Adipocyte (in vitro differentiated cells): ENCODE results near the gene DNAH14.
"Not testable (repeated sequence)": the region's sequence is repeated elsewhere in the genome, so short reads cannot be mapped to it uniquely, and the experiment has no call there.

Experiments used
- DNase-seq: peaks from one replicate; pipeline ENCODE4 v3.0.0-alpha.2; 2015; ENCODE audit warnings: low read depth
- H3K27me3 ChIP-seq: replicated peaks from 2 replicates; pipeline ENCODE4 v1.7.0; 2013; ENCODE audit warnings: mild to moderate bottlenecking, low read length, moderate library complexity; ENCODE audit not compliant: control insufficient read depth, insufficient read depth
- H3K36me3 ChIP-seq: 2 replicates; pipeline ENCODE4 v1.7.0; 2013; ENCODE audit warnings: low read length, mild to moderate bottlenecking, moderate library complexity; ENCODE audit not compliant: control insufficient read depth, insufficient read depth, severe bottlenecking
- H3K4me1 ChIP-seq: 2 replicates; pipeline ENCODE4 v1.7.0; 2013; ENCODE audit warnings: mild to moderate bottlenecking, low read length, moderate library complexity; ENCODE audit not compliant: control insufficient read depth, insufficient read depth
- H3K4me3 ChIP-seq: 2 replicates; pipeline ENCODE4 v1.7.0; 2013; ENCODE audit warnings: mild to moderate bottlenecking, low read length, moderate library complexity
- H3K9ac ChIP-seq: 2 replicates; pipeline ENCODE4 v1.7.0; 2013; ENCODE audit warnings: mild to moderate bottlenecking, low read length, moderate library complexity
- H3K9me3 ChIP-seq: 2 replicates; pipeline ENCODE4 v1.7.0; 2013; ENCODE audit warnings: mild to moderate bottlenecking, low read length, moderate library complexity; ENCODE audit not compliant: control insufficient read depth

Gene DNAH14

DNA sequence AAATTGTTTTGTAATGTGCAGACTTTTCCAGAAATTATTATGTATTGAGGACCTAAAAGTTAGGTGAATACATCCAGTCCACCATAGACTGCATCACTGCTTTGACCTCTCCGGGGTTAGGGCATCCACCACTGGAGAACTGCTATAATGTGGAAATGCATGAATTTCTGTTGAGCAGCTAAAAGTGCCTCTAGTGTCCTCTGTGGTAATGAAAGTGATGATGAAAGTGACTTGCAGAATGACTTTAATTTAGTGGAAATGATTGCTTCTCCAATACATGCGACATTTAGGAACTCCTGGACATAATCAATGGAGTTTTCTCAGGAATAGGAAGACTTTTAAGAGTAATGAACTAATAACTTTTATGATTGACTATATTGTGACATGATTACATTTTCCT, 327.6 kb downstream of the DNAH14 start:
- H3K9me3 ChIP-seq: peaks cover 11% of the 10 kb centered on the region
- no peaks in the 10 kb centered on the region for H3K36me3 ChIP-seq
- H3K27me3 ChIP-seq: no peaks in the 10 kb centered on the region
- no peaks in the 10 kb centered on the region for H3K4me1 ChIP-seq
- no peak for DNase-seq
- no peak overlapping the region for H3K4me3 ChIP-seq
- H3K9ac ChIP-seq: no peak overlapping the region

DNA sequence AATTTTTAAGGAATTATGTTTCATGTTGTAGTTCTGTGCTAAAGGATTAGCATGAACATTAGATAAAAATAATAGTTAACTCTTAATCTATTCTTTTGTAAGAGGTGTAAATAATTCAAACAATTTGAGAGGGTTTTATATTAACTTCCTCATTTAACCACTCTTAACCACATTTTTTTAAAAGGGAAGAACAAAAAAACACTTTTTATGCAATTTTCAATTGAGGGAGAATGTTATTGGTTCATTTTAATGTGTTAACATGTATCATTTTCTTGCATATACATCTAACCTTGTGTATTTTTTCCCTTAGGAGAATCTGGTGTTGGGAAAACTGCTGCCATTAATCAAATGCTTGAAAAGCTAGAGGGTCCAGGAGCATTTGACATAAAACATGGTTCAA, 329.3 kb downstream of the DNAH14 start:
- DNase-seq: no peak
- H3K9ac ChIP-seq: no peak overlapping the region
- peaks cover 11% of the 10 kb centered on the region for H3K9me3 ChIP-seq
- no peaks in the 10 kb centered on the region for H3K36me3 ChIP-seq
- no peaks in the 10 kb centered on the region for H3K4me1 ChIP-seq
- no peaks in the 10 kb centered on the region for H3K27me3 ChIP-seq
- no peak overlapping the region for H3K4me3 ChIP-seq

DNA sequence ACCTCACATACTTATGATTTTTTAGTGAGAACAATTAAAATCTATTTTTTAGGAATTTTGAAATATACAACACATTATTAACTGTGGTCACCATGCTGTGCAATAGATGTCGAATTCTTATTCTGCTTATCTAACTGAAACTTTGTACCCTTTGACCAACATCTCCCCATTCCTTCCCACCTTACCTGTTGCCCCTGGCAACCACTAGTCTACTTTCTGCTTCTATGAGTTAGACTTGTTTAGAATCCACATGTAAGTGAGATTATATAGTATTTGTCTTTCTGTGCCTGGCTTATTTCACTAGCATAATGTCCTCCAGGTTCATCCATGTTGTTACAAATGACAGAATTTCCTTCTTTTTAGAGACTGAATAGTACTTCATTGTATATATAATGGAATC, 330.1 kb downstream of the DNAH14 start:
- DNase-seq: no peak
- no peaks in the 10 kb centered on the region for H3K4me1 ChIP-seq
- H3K27me3 ChIP-seq: no peaks in the 10 kb centered on the region
- H3K36me3 ChIP-seq: no peaks in the 10 kb centered on the region
- no peak overlapping the region for H3K9ac ChIP-seq
- peaks cover 11% of the 10 kb centered on the region for H3K9me3 ChIP-seq
- no peak overlapping the region for H3K4me3 ChIP-seq

- no peaks in the 10 kb centered on the region for H3K4me1 ChIP-seq
- H3K4me3 ChIP-seq: no peak overlapping the region
- no peak for DNase-seq
- H3K36me3 ChIP-seq: no peaks in the 10 kb centered on the region
- H3K9me3 ChIP-seq: peaks cover 6% of the 10 kb centered on the region
- H3K27me3 ChIP-seq: no peaks in the 10 kb centered on the region
- no peak overlapping the region for H3K9ac ChIP-seq
These were observed 330.8 kb downstream of the DNAH14 start for GRCh38 chr1:225260319-225260718.

DNA sequence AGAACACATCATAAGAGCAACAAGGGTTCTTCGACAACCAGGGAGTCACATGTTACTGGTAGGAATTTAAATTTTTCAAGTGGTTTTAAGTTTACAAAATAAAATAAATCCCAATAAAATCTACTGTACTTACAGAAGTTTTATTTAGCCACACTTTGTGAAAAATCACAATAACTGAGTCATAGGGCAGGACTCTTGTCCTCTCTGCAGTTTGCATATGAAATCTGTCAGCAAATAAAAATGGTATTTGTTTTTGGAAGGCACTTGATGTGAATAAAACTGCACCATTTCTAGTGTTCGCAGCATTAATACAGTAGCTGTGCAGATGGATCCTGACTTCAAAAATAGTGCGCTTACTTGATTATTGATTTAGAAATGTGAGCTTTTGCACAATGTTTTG, 348.0 kb downstream of the DNAH14 start:
- no peaks in the 10 kb centered on the region for H3K36me3 ChIP-seq
- H3K4me3 ChIP-seq: no peak overlapping the region
- no peak overlapping the region for H3K9ac ChIP-seq
- H3K9me3 ChIP-seq: peaks cover 9% of the 10 kb centered on the region
- H3K4me1 ChIP-seq: no peaks in the 10 kb centered on the region
- H3K27me3 ChIP-seq: no peaks in the 10 kb centered on the region
- DNase-seq: no peak

DNA sequence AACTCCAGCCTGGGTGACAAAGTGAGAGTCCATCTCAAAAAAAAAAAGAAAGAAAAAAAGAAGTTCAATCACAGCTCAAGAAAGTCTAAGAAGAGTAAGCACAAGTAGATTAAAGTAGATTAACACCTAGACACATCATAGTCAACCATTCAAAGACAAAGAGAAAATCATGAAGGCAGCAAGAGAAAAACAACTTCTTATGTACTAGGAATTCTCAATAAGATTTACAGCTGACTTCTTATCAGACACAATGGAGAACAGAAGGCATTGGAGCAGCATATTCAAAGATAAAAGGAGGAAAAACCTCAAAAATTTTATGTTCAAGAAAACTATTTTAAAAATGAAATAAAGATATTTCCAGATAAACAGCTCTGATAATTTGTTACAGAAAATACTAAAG, 351.1 kb downstream of the DNAH14 start:
- Histone ChIP-seq H3K36me3 (no peaks in the 10 kb centered on the region), H3K4me3 (no peak overlapping the region), H3K9me3 (peaks cover 9% of the 10 kb centered on the region), H3K9ac (no peak overlapping the region), H3K27me3 (no peaks in the 10 kb centered on the region), H3K4me1 (no peaks in the 10 kb centered on the region)
- DNase-seq: no peak

DNA sequence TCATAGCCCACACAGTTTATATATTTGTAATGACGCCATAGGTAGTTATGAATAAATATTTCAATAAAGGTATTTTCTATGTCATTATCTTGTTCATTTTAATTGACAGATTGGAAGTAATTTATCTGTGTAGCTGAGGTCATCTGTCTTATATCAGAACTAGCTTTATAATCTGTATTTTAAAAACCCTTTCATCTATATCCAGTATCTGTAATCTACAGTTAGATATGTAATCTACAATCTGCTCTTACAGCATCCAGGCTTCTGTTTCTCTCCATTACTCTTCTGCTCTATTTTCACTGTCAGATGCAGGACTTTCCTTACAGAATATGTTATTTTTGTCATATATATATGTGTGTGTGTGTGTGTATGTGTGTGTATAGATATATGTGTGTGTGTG, 360.8 kb downstream of the DNAH14 start:
- no peaks in the 10 kb centered on the region for H3K4me1 ChIP-seq
- no peaks in the 10 kb centered on the region for H3K27me3 ChIP-seq

GRCh38 chr1:225299624-225300023, 370.1 kb downstream of the DNAH14 start:
- Histone ChIP-seq H3K4me3 (no peak overlapping the region), H3K9ac (no peak overlapping the region), H3K4me1 (no peaks in the 10 kb centered on the region), H3K36me3 (no peaks in the 10 kb centered on the region), H3K27me3 (no peaks in the 10 kb centered on the region), H3K9me3 (peaks cover 15% of the 10 kb centered on the region)
- no peak for DNase-seq

More for the DNA sequence above, 360.8 kb downstream of the DNAH14 start:
- Histone ChIP-seq H3K36me3 (no peaks in the 10 kb centered on the region), H3K4me3 (no peak overlapping the region), H3K9me3 (peaks cover 26% of the 10 kb centered on the region), H3K9ac (no peak overlapping the region)
- DNase-seq: no peak

GRCh38 chr1:225300381-225300780, 370.9 kb downstream of the DNAH14 start:
- peaks cover 8% of the 10 kb centered on the region for H3K9me3 ChIP-seq
- H3K27me3 ChIP-seq: no peaks in the 10 kb centered on the region
- DNase-seq: no peak

DNA sequence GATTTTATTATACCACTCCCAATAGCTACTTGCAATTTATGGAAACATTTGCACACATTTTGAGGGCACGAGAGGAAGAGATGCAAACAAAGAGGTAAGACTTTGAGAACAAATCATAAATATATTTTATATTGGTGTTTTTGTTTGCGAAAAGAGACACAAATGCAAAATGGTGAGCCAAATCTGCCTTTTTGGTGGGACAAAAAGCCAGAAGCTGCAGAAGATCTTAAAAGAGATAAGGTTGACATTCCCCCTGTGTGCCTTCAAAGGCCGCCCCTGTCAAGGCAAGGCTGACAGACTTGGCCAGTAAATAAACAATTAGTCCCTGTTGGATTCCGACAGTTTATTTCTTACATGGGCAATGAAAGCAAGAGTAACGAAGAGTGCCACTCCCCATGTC, 375.5 kb downstream of the DNAH14 start:
- no peaks in the 10 kb centered on the region for H3K27me3 ChIP-seq
- no peaks in the 10 kb centered on the region for H3K36me3 ChIP-seq
- DNase-seq: no peak
- H3K4me3 ChIP-seq: no peak overlapping the region
- no peaks in the 10 kb centered on the region for H3K4me1 ChIP-seq
- no peak overlapping the region for H3K9ac ChIP-seq
- H3K9me3 ChIP-seq: no peaks in the 10 kb centered on the region

More at GRCh38 chr1:225300381-225300780, 370.9 kb downstream of the DNAH14 start:
- Histone ChIP-seq H3K9ac (no peak overlapping the region), H3K36me3 (no peaks in the 10 kb centered on the region), H3K4me1 (no peaks in the 10 kb centered on the region), H3K4me3 (no peak overlapping the region)

GRCh38 chr1:225310544-225310943, 381.1 kb downstream of the DNAH14 start:
- not testable (repeated sequence) for H3K9ac ChIP-seq, DNase-seq, H3K27me3 ChIP-seq, H3K36me3 ChIP-seq, H3K4me3 ChIP-seq, H3K9me3 ChIP-seq, H3K4me1 ChIP-seq

DNA sequence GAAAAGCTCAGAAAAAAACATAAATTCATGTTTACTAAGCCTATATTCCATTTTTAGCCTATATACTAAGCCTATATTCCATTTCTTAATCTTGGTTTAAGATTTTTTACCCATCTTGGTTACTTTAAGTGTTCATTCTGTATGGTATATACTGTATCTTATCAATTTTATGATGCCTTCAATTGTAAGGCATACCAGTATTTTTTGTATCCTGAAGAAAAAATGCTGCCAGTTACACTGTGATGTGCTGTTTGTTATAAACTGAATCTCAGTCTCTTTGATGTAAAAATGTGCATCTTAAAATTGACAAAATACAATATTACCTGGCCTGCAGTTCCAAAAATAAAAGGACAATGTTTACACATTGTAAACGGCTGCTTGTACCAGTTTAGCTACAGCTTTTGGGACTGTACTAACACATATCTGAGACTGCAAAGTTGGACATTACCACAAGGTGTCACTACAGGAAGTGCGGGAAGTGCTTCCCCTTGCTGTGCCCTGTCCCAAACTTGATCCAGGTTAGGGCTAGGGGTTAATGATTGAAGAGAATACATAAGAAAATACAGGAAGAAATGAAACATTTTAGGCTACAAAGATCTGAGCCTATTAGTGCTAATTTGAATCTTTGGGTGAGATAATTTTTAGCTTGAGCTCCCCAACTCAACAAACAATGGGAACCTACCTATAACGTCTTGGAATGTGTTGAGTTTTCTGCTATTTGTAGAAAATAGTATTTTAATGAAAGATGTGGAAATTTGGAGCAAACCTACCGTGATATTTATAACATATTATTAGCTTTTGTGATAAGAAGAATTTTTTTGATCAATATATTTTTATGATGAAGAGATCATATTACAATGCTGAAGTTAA, 389.5 kb downstream of the DNAH14 start:
- H3K9me3 ChIP-seq: peaks cover 7% of the 10 kb centered on the region
- no peak overlapping the region for H3K9ac ChIP-seq
- H3K4me1 ChIP-seq: peaks cover 16% of the 10 kb centered on the region
- no peak overlapping the region for H3K4me3 ChIP-seq
- DNase-seq: peak; percentile 73
- no peaks in the 10 kb centered on the region for H3K27me3 ChIP-seq
- no peaks in the 10 kb centered on the region for H3K36me3 ChIP-seq
